Vagina (tissue), 2 donors: ENCODE results near the gene CFAP58. TPM values are rescaled to one million over a fixed set of nuclear protein-coding genes. Genes with fewer than 3 reads are reported as not detected.

Experiments
- DNase-seq, 2 donors: peaks; one replicate each; pipeline ENCODE4 v3.0.0-alpha.2; 2017; ENCODE audit errors: extremely low spot score in 2 of 2
- H3K27ac ChIP-seq: fragments of 200-600 bp; sonication (generic); one replicate; pipeline ENCODE4 v1.5.1; 2019
- H3K27me3 ChIP-seq: fragments of 200-600 bp; sonication (generic); one replicate; pipeline ENCODE4 v1.5.1; 2019
- H3K36me3 ChIP-seq, 2 donors: fragments of 200-600 bp; sonication (generic); one replicate each; pipeline ENCODE4 v1.5.1; 2017 to 2019
- H3K4me1 ChIP-seq: fragments of 200-600 bp; sonication (generic); one replicate; pipeline ENCODE4 v1.5.1; 2019
- H3K4me3 ChIP-seq, 2 donors: fragments of 200-600 bp; sonication (generic); 1 replicate in 1 of 2; 2 replicates in 1 of 2; pipeline ENCODE4 v1.5.1; 2016 to 2019
- H3K9me3 ChIP-seq: fragments of 200-600 bp; sonication (generic); one replicate; pipeline ENCODE4 v1.5.1; 2019
- CTCF ChIP-seq, 3 experiments: fragments of 450-650 bp in 2 of 3; fragments of 200-600 bp in 1 of 3; sonication (generic) in 1 of 3; IDR thresholded peaks; one replicate each; pipeline ENCODE4 v1.5.1; 2017 to 2019; ENCODE audit warnings: antibody characterized with exemption in 3 of 3, mild to moderate bottlenecking in 2 of 3, moderate library complexity in 2 of 3
- POLR2A ChIP-seq, 2 donors: fragments of 450-650 bp; IDR thresholded peaks; one replicate each; pipeline ENCODE4 v1.6.1; 2017; ENCODE audit warnings: antibody characterized with exemption in 2 of 2, mild to moderate bottlenecking in 2 of 2, moderate library complexity in 2 of 2
- POLR2AphosphoS5 ChIP-seq, 2 donors: sonication (generic); formaldehyde crosslinking; IDR thresholded peaks; one replicate each; pipeline ENCODE4 v1.9.0; 2017; ENCODE audit warnings: antibody characterized with exemption in 2 of 2, mild to moderate bottlenecking in 2 of 2, low read depth in 1 of 2; ENCODE audit not compliant: insufficient read depth in 1 of 2
- intact Hi-C: fragments of 100-400 bp; cut with DNase I; formaldehyde crosslinking; loops from one replicate; pipeline ENCODE4 v1.15.1; 2023
- total RNA-seq: library from RNA; depleted of rRNA; stranded (reverse); fragments of >200 nt; gene quantifications from one replicate; pipeline ENCODE4 v1.2.3, GENCODE V29; 2016

Gene CFAP58
- total RNA-seq, 1 donor from 2014 or later = 0.49 TPM

- peaks cover 5% of the 10 kb centered on the region for H3K4me1 ChIP-seq
- intact Hi-C loops = no loop called here
- TF ChIP-seq POLR2A (IDR thresholded peaks at IDR 0.05) = no peak
Observed at GRCh38 chr10:104441329-104442000, 87.8 kb downstream of the CFAP58 start.

GRCh38 chr10:104445359-104445758, 91.7 kb downstream of the CFAP58 start:
- Histone ChIP-seq H3K4me3 (no peak overlapping the region), H3K36me3 (no peaks in the 10 kb centered on the region), H3K27ac (no peak overlapping the region), H3K4me1 (peaks cover 5% of the 10 kb centered on the region), H3K27me3 (no peaks in the 10 kb centered on the region), H3K9me3 (no peaks in the 10 kb centered on the region)
- no peak for DNase-seq
- TF ChIP-seq CTCF (IDR thresholded peaks at IDR 0.05) (no peak), POLR2A (IDR thresholded peaks at IDR 0.05) (no peak), POLR2AphosphoS5 (IDR thresholded peaks at IDR 0.05; ENCODE audit: insufficient read depth in 1 of 2, low read depth in 1 of 2) (no peak)
- intact Hi-C loops = no loop called here

More at GRCh38 chr10:104441329-104442000, 87.8 kb downstream of the CFAP58 start:
- Histone ChIP-seq H3K27me3 (no peaks in the 10 kb centered on the region), H3K4me3 (no peak overlapping the region), H3K27ac (no peak overlapping the region), H3K36me3 (no peaks in the 10 kb centered on the region), H3K9me3 (no peaks in the 10 kb centered on the region)
- DNase-seq = no peak

DNA sequence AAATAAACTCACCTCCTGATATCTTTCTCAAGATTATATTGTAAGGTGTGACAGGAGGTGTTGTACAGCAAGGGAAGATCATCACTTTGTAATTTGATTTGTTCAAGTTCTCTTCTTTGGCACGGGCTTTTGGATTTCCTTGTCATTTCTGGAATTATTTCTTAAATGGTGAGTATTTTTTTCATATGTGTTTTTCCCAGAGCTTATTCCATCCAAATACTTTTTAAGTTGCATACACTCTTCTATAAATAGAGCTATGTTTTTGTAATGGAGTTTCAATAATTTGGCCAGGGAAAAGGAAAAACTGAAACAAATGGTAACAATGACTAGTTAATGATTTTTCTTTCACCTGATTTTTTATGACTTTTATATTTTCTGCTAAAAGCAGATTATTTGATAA, 92.5 kb downstream of the CFAP58 start:
- TF ChIP-seq POLR2A (IDR thresholded peaks at IDR 0.05) (no peak), CTCF (IDR thresholded peaks at IDR 0.05) (no peak), POLR2AphosphoS5 (IDR thresholded peaks at IDR 0.05; ENCODE audit: insufficient read depth in 1 of 2, low read depth in 1 of 2) (no peak)
- intact Hi-C loops = no loop called here
- Histone ChIP-seq H3K9me3 (no peaks in the 10 kb centered on the region), H3K27me3 (no peaks in the 10 kb centered on the region), H3K36me3 (no peaks in the 10 kb centered on the region), H3K4me1 (peaks cover 7% of the 10 kb centered on the region), H3K27ac (no peak overlapping the region), H3K4me3 (no peak overlapping the region)
- no peak for DNase-seq

- Histone ChIP-seq H3K27me3 (no peaks in the 10 kb centered on the region), H3K4me1 (peaks cover 5% of the 10 kb centered on the region), H3K4me3 (no peak overlapping the region), H3K9me3 (no peaks in the 10 kb centered on the region), H3K36me3 (no peaks in the 10 kb centered on the region), H3K27ac (no peak overlapping the region)
- intact Hi-C loops = no loop called here
- no peak for DNase-seq
- no peak for TF ChIP-seq CTCF (IDR thresholded peaks at IDR 0.05)
- no peak for TF ChIP-seq POLR2A (IDR thresholded peaks at IDR 0.05)
- no peak for TF ChIP-seq POLR2AphosphoS5 (IDR thresholded peaks at IDR 0.05; ENCODE audit: insufficient read depth in 1 of 2, low read depth in 1 of 2)
Observed at GRCh38 chr10:104447331-104447730, 93.7 kb downstream of the CFAP58 start.

DNA sequence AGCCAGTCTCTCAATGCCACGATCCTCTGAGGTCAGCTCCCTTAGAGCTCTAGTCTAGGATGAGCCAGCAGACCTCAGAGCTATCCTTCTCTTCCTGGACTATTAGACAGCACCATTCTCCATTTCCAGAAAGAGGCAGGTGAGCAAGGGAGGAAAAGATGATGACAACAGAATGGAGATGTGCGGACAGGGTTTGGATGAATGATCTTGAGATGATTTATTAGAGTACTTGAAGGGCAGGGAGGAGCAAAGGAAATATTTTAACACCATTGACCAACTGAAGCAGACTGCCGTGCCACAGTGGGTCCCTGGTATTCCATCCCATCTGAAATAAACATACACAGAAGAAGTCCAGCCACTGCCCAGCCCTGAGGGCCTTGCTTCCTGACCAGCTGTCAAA, 94.3 kb downstream of the CFAP58 start:
- Histone ChIP-seq H3K36me3 (no peaks in the 10 kb centered on the region), H3K4me3 (no peak overlapping the region), H3K9me3 (no peaks in the 10 kb centered on the region), H3K27ac (no peak overlapping the region), H3K4me1 (peaks cover 5% of the 10 kb centered on the region), H3K27me3 (no peaks in the 10 kb centered on the region)
- intact Hi-C loops = no loop called here
- TF ChIP-seq CTCF (IDR thresholded peaks at IDR 0.05) (no peak), POLR2A (IDR thresholded peaks at IDR 0.05) (no peak), POLR2AphosphoS5 (IDR thresholded peaks at IDR 0.05; ENCODE audit: insufficient read depth in 1 of 2, low read depth in 1 of 2) (no peak)
- no peak for DNase-seq
